HG03575 (cell line): ENCODE measurements around the gene GNA12.
"Not testable (repeated sequence)": the region's sequence is repeated elsewhere in the genome, so short reads cannot be mapped to it uniquely, and the experiment has no call there.

Experiments used
- ATAC-seq: cut with Tn5 transposase; IDR thresholded peaks from one replicate; pipeline ENCODE4 v1.9.1; 2021; ENCODE audit not compliant: unreplicated experiment, insufficient number of reproducible peaks, low FRiP score; ENCODE audit errors: extremely low read depth

GNA12 gene

GRCh38 chr7:2869981-2870380, 25.9 kb upstream of the GNA12 start:
- no peak for ATAC-seq

DNA sequence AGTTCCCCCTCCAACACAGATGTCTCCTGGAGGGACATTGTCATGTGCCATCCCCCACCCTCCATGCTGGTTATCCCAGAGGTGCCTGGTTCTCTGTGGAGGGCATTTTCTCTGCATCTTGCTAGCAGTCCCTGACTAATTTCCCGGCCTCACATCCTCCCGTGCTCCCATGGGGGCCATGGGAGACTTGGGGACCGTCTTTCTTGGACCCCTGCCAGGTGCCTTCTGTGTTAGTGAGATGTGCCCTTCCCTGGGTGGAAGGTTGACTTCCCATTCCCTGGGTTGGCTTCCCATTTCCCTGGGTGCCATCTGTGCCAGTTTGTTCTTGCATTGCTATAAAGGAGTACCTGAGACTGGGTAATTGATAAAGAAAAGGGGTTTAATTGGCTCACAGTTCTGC, 22.5 kb upstream of the GNA12 start:
- no peak for ATAC-seq

DNA sequence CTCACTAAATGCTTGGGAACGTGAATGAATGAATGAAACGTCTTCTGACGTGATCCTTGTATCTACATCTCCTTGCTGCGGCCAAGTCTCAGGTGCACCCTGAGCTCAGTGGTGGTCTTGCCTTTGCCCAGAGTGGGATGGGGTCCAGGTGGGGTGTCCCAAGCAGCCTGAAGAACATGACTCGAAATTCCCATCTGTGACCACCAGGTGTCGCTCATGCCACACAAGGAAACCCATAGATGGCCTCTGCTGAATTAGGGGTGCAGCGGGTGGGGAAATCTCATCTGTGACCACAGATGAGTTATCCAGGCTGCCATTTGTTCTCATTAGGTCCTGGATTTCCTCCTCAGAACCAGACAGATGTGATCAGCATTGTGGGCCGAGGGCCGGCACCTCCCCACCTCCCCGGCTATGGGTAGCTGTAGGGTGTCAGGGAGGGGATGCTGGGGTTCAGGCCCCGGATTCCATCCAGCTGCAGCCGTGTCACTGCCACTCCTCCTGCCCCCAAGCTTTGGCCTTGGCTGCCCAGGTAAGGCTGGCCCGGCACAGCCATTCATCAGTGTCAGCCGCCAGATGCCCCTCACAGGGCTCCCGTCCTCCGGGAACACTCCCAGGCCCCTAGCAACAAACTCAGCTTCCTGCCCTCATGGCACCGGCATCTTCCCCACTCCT, 21.0 kb upstream of the GNA12 start:
- ATAC-seq, result no peak

GRCh38 chr7:2864204-2864985, 20.3 kb upstream of the GNA12 start:
- no peak for ATAC-seq

GRCh38 chr7:2863461-2864066, 19.5 kb upstream of the GNA12 start:
- ATAC-seq, result peak; percentile 89

- ATAC-seq, result no peak
Observed at GRCh38 chr7:2862831-2863361, 18.8 kb upstream of the GNA12 start.

- ATAC-seq, result no peak
Observed at GRCh38 chr7:2861509-2861908, 17.4 kb upstream of the GNA12 start.

DNA sequence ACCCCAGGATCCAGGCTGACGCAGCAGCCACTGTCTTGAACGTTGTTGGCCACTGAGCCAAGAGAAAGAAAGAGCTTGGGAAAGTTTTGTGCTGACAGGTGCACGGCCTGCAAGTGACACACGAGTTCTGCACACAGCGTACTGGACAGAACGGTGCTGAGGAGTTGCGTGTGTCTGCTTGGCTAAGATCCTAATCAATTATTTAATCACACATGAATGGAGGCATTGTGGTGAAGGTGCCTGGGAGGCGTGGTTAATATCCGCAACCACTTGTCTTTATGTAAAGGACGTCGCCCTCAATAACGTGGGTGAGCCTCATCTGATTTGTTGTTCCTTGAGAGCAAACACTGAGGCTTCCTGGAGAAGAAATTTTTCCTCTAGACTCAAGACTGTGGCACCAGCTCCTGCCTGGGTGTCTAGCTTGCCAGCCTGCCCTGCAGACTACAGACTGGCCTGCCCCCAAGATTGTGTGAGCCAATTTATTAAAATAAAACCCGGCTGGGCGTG, 16.6 kb upstream of the GNA12 start:
- no peak for ATAC-seq

- no peak for ATAC-seq
Observed at GRCh38 chr7:2859952-2860351, 15.8 kb upstream of the GNA12 start.

- ATAC-seq, result no peak
Observed at GRCh38 chr7:2858621-2859020, 14.5 kb upstream of the GNA12 start.

DNA sequence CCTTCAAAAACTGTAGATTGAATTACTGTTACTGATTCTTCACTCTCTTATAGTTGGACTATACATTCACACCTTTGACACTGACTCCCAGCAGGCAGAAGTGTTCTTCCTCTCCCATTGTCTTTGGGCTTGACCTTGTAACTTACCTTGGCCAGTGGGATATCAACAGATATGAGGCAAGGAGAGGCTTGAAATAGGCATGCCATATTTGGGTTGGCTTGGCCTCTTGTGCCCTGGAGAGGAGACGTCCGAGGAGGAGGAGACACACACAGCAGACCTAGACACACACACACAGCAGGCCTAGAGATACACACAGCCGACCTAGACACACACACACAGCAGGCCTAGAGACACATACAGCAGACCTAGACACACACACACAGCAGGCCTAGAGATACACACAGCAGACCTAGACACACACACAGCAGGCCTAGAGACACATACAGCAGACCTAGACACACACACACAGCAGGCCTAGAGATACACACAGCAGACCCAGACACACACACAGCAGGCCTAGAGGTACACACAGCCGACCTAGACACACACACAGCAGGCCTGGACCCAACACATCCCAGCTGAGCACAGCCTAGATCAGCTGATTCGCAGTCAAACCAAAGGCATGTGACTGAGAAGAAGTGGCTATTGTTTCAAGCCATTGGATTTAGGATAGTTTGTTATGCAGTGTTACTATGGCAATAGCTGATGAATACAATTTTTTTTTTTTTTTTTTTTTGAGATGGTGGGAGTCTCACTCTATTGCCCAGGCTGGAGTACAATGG, 12.5 kb upstream of the GNA12 start:
- ATAC-seq, result no peak

- no peak for ATAC-seq
Observed at GRCh38 chr7:2855386-2855785, 11.3 kb upstream of the GNA12 start.

DNA sequence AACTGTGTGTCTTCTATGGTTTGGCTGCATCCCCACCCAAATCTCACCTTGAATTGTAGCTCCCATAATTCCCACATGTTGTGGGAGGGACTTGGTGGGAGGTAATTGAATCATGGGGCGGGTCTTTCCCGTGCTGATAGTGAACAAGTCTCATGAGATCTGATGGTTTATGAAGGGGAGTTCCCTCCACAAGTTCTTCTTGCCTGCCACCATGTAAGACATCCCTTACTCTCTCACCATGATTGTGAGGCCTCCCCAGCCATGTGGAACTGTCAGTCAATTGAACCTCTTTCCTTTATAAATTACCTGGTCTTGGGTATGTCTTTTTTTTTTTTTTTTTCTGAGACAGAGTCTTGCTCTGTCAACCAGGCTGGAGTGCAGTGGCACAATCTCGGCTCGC, 9.4 kb upstream of the GNA12 start:
- not testable (repeated sequence) for ATAC-seq

- no peak for ATAC-seq
Observed at GRCh38 chr7:2853147-2853546, 9.0 kb upstream of the GNA12 start.

DNA sequence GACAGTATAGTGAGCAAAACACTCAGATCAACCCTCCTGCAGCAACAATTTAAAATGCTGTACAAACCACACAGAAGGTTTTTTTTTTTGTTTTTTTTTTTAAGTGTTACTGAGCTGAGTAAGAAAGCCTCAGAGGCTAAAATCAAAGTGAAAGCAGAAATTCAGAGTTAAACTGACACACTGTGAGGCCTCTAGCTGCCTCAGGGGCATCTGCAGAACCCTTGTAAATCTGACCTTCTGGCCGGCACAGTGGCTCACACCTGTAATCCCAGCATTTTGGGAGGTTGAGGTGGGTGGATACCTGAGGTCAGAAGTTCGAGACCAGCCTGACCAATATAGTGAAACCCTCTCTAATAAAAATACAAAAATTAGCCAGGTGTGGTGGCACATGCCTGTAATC, 7.4 kb upstream of the GNA12 start:
- no peak for ATAC-seq

- ATAC-seq, result no peak
Observed at GRCh38 chr7:2849941-2850766, 6.0 kb upstream of the GNA12 start.

DNA sequence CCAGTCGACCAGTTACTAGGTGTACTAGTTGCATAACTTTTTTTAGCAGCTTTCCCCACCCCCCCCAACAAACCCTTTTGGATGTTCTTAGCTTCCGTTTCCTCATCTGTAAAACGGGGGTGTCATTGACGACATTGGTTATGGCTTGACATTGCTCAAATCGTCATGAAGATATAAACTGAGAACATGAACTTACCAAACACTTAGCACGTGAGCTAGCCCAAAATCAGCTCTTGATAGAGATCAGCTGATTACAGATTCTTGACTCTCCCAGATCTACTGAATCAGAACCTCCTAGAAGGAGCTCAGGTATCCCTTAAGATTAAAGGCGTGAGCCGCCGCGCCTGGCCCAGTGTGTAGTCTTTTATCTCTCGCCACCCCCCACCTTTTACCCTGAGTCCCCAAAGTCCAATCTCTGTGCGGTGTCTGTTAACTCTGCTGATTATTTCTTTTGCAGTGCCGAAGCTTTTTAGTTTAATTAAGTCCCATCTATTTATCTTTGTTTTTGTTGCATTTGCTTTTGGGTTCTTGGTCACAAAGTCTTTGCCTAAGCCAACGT, 1.0 kb upstream of the GNA12 start:
- no peak for ATAC-seq

- ATAC-seq, result no peak
Observed at GRCh38 chr7:2843711-2844152, 376 bp downstream of the GNA12 start.
